HG02798 (cell line): ENCODE measurements around the gene SIGLEC14.
"Not testable (repeated sequence)": the region's sequence is repeated elsewhere in the genome, so short reads cannot be mapped to it uniquely, and the experiment has no call there.

Experiments used
- ATAC-seq: cut with Tn5 transposase; IDR thresholded peaks from one replicate; pipeline ENCODE4 v1.9.1; 2021; ENCODE audit warnings: mild to moderate bottlenecking; ENCODE audit not compliant: unreplicated experiment, poor library complexity

Gene SIGLEC14

GRCh38 chr19:51646730-51647129, at the start of gene SIGLEC14:
SIGLEC14 (minus strand) TSS chr19:51646825; CDS start chr19:51646759, 66 bp downstream.
- not testable (repeated sequence) for ATAC-seq

DNA sequence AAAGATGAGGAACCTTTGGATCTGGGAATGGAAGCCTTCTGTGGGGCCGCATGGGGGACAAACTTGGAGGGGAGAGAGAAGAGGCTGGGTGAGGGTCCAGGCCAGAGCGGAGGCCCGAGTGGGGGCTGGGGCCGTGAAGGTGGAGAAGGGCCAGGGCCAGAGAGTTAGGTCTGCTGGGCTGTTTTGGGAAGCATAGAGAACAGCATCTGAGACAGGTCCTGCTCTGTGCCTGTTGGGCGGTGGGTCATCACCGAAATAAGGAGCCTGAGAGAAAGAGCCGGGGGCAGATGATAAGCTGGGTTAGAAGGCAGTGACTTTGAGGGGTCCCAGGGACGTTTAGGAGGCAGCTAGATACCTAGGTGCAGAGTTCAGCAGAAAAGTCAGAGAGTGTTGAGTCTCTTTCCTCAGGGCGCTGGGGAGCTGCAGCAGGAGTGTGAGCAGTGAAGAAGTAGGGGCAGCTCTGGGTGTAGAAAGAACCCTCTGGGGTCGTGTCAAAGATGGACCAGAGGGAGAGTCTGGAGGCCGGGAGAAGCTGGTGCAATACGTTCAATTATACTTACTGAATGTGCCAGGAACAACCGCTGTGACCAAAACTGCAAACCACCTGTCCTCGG, 49.2 kb upstream of the SIGLEC14 start:
- no peak for ATAC-seq

- ATAC-seq = no peak
These were observed 48.5 kb upstream of the SIGLEC14 start for GRCh38 chr19:51695088-51695487.

GRCh38 chr19:51694318-51695085, 47.9 kb upstream of the SIGLEC14 start:
- no peak for ATAC-seq

DNA sequence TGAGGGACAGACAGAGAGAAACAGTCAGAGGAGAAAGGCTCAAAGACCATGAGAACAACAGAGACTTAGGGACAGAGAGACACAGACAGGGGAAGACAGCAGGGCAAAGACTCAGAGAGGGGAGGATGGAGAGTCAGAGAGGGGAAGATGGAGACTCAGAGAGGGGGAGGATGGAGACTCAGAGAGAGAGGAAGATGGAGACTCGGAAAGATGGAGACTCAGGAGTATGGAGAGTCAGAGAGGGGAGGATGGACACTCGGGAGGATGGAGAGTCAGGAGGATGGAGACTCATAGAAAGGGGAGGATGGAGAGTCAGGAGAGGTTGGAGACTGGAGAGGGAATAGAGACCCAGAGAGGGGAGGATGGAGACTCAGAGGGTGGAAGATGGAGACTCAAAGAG, 47.2 kb upstream of the SIGLEC14 start:
- no peak for ATAC-seq

DNA sequence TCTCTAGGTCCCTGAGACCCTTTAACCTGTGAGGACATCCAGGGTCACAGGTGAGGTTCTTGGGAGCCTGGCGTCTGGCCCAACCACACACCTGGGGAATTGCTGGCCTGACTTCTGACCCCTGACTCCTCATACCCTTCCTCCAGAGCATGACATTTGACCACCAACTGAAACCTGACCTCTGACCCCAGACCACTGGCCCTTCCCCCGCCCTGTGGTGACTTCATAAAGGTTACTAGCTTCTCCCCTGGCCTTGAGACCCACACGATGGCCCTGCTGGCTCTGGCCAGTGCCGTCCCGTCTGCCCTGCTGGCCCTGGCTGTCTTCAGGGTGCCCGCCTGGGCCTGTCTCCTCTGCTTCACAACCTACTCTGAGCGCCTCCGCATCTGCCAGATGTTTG, 46.6 kb upstream of the SIGLEC14 start, which contains the start of gene SPACA6:
Gene SPACA6, plus strand, starts transcription at position 71 of the 400 bp plus-strand sequence. Its CDS starts 197 bp downstream, at position 268.
- ATAC-seq = no peak

DNA sequence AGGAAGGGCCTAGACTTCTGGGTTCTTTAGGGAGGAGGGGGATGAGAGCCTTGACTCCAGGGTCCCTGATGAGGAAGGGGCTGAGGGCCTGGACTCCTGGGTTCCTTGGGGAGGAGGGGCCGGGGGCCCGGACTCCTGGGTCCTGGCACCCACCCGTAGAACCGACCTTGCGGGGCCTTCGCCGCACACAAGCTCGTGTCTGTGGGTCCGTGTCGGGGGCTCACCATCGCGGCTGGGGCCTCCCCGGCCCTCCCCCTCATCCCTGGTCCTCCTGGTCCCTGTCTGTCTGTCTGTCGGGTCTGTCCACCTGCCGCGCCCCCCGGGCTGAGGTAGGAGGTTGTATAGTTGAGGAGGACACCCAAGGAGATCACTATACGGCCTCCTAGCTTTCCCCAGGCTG, 45.8 kb upstream of the SIGLEC14 start:
- ATAC-seq = no peak

DNA sequence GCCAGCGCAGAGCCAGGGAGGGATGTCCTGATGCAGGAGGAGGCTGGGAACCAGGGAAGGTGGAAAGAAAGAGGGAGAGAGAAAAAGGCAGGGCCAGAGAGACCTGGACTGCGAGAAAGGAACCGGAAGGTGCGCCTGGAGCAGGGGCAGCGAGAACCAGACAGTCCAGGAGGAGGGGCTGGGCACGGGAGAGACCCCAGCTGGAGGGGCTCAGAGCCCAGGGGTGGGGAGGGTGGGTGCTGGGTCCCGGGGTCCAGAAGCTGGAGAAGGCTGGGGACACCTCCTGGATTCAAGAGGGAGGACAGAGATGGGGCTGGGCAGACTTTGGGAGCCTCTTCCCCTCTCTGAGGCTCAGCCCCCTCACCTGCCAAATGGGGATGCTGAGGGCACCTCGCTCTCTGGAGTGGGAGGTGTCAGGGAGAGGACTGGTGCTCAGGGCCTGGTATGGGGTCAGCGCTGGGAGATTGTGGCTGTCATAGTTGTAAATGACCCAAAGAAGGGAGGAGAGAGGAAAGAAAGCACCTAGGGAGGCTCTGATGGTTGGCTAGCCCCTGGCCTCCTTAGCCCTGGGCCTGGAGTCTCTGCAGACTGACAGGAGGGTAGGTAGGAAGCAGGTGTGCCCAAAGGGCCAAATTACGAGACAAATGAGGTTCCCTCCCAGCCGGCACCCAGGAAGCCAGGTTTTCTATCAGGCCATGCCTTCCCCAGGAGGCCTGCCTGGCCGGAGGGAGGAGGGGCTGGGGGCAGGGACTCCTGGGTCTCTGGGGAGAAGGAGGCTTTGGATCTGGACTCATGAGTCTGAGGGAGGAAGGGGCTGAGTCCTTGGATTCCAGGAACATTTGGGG, 45.2 kb upstream of the SIGLEC14 start:
- no peak for ATAC-seq

DNA sequence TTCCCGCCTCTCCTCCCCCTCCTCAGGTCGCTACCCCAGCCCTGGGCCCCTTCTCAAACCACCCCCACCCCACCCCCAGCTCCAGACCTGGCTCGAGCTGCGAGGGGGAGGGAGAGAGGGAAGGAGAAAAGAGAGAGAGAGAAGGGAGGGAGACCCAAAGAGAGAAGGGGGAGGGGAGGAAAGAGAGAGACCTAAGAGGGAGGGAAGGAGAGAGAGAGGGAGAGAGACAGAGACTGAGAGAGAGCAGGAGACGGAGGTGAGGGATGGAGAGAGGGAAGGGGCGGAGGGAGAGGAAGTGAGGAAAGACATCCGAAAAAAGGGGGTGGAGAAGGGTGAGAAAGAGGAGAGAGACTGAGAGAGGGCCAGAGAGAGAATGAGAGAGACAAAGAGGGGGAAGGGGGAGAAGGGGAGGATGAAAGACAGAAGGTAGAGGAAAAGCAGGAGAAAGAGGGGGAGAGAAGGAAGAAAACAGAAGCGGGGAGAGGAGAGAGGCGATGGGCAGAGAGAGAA, 44.5 kb upstream of the SIGLEC14 start:
- ATAC-seq = no peak

GRCh38 chr19:51690454-51691073, 43.9 kb upstream of the SIGLEC14 start:
- no peak for ATAC-seq

- no peak for ATAC-seq
These were observed 43.3 kb upstream of the SIGLEC14 start for GRCh38 chr19:51689751-51690453.

DNA sequence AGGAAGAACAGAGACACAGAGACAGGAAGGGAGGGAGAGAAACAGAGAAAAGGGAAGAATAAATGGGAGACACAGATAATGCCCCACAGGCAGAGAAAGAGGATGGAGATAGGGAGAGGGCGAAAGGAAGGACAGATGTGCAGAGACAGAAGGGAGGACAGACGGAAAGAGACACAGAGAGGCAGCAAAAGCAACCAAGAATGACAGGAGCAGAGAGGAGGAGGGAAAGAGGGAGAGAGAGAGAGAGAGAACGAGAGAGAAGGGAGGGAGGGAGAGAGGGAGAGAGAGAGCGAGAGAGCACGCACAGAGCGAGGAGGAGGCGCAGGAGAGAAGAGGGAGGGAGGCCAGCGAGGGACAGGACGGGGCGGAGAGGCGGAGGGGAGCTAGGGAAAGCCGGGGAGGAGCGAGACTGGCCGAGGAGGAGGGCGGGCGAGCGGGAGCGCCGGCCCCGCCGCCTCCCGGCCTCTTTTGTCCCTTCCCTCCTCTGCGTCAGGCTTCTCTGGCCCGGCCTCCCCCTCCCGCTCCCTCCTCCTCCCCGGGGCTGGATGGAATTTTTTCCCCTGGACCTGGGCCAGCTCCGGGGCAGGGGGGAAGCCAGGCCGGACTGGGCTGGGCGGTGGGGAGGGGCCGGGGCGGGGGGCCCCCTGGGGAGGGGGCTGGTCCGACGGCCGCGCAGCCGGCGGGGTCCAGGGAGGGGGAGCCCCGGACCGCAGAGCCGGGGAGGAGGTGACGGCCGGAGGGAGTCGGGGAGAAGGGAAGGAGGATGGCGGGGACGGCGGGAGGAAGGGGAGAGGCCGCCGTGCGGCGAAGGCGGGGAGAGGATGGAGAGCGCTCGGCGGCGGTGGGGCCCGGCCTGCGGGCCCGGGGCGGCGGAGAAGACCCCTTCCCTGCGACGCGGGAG, 42.3 kb upstream of the SIGLEC14 start:
- ATAC-seq = no peak

DNA sequence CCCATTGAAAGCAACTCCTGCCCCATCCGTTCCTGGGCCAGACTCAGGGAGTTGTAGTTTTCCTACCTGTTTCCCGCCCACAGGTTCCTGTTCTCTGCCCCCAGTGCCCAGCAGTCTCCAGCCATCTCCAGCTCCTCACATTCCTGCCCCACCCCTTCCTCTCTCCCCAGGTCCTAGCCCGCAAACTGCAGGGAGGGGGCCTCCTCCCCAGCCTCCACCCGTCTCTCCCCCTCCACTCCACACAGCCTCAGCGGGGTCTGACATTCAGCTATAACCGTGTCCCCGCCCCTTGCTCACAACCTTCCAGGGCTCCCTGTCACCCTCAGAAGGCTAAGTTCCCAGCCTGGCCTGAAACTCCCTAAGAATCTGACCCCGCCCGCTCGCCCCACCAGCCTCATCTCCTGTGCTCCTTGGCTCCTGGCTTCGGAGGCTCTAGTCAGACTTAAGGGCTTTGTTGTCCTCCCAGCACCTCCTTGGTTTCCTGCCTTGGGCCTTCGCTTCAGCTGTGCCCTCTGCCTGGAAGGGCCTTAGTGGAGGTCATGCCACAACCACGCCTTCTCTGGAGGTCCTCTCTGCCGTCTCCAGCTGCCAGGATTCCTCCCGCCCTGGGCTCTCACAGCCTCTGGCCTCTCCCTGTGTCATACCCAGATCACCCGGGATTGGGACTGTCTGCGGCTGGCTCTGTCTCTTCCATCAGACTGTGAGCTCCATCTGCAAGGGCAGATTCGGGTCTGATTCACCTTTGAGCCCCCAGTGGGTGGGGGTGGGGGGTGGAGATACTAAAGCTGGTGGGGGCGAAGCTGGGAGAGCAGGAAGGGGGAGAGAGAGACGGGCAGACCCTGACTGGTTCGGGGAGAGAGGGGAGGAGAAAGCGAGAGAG, 41.4 kb upstream of the SIGLEC14 start:
- ATAC-seq = no peak

DNA sequence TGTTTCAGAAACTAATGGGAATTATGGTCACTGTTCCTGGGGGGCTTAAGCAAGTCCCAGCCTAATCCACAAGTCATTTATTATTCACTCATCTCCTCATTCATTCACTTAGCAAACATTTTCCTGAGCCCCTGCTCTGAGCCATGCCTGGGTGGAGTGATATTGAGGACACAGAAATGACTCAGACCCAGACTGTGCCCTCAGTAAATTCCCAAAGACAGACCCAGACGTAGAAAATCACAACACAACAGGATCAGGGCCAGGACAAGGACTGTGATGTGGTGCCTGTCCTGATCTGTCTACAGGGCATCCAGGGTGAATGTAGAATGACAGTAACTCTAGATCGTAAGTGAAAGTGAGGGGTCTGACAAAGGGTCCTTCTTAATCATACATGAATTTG, 39.5 kb upstream of the SIGLEC14 start:
- ATAC-seq = no peak

- no peak for ATAC-seq
These were observed 34.8 kb upstream of the SIGLEC14 start for GRCh38 chr19:51681286-51681941.

GRCh38 chr19:51680474-51680873, 33.8 kb upstream of the SIGLEC14 start:
- ATAC-seq = no peak

- ATAC-seq = no peak
These were observed 30.0 kb upstream of the SIGLEC14 start for GRCh38 chr19:51676566-51677083.
